ENCODE results near the gene SGF29. TPM values are rescaled to one million over a fixed set of nuclear protein-coding genes. Genes with fewer than 3 reads are reported as not detected.
A peak's percentile ranks its signal among the peaks of the same experiment; 100 is the strongest.

The SGF29 gene
- total and polyA plus RNA-seq, 12 donors: 18.4 to 118 (median 29.9) TPM

GRCh38 chr16:28586466-28586865 lies 32.7 kb downstream of the SGF29 start:
- Histone ChIP-seq H3K4me1 (replicated peaks in 1 of 2) (no peaks in the 10 kb centered on the region), H3K4me3 (no peak overlapping the region), H3K9me3 (replicated peaks in 1 of 3) (no peaks in the 10 kb centered on the region), H3K27ac (no peak overlapping the region), H3K36me3 (replicated peaks in 1 of 2) (peaks cover 0 to 51% of the 10 kb centered on the region in 2 donors), H3K27me3 (no peaks in the 10 kb centered on the region)
- no peak for TF ChIP-seq CTCF (IDR thresholded peaks at IDR 0.05)
- TF ChIP-seq POLR2A (IDR thresholded peaks at IDR 0.05): no peak
- intact Hi-C loops (cut with DNase I): no loop called here
- DNase-seq: no peak
- 87 to 97% (median 93%) methylated on average over 3 of the region's 3 CpGs for WGBS, 4 donors

- Histone ChIP-seq H3K27ac (no peak overlapping the region), H3K4me3 (no peak overlapping the region), H3K27me3 (no peaks in the 10 kb centered on the region), H3K4me1 (replicated peaks in 1 of 2) (no peaks in the 10 kb centered on the region), H3K36me3 (replicated peaks in 1 of 2) (peaks cover 0 to 44% of the 10 kb centered on the region in 2 donors), H3K9me3 (replicated peaks in 1 of 3) (no peaks in the 10 kb centered on the region)
- TF ChIP-seq POLR2A (IDR thresholded peaks at IDR 0.05): no peak
- no peak for TF ChIP-seq CTCF (IDR thresholded peaks at IDR 0.05)
- intact Hi-C loops (cut with DNase I): no loop called here
- WGBS, 4 donors: 45 to 63% (median 52%) methylated on average over 8 of the region's 8 CpGs
- peak in 4 of 7 donors; percentile 42 to 59 (median 50) for DNase-seq
Measured at GRCh38 chr16:28587386-28587785, 33.7 kb downstream of the SGF29 start.

- 94 to 98% (median 96%) methylated on average over 6 to 8 of the region's 8 CpGs for WGBS, 4 donors
- H3K27me3 ChIP-seq: no peaks in the 10 kb centered on the region
- H3K27ac ChIP-seq: no peak overlapping the region
- intact Hi-C loops (cut with DNase I): no loop called here
- no peak for TF ChIP-seq CTCF (IDR thresholded peaks at IDR 0.05)
- no peak for TF ChIP-seq POLR2A (IDR thresholded peaks at IDR 0.05)
- no peaks in the 10 kb centered on the region for H3K9me3 ChIP-seq (replicated peaks in 1 of 3)
- DNase-seq: no peak
- peaks cover 0 to 40% of the 10 kb centered on the region in 2 donors for H3K36me3 ChIP-seq (replicated peaks in 1 of 2)
- H3K4me3 ChIP-seq: no peak overlapping the region
- no peaks in the 10 kb centered on the region for H3K4me1 ChIP-seq (replicated peaks in 1 of 2)
Measured at GRCh38 chr16:28589069-28589468, 35.3 kb downstream of the SGF29 start.

- Histone ChIP-seq H3K4me3 (no peak overlapping the region), H3K9me3 (replicated peaks in 1 of 3) (no peaks in the 10 kb centered on the region), H3K27me3 (no peaks in the 10 kb centered on the region), H3K27ac (no peak overlapping the region), H3K36me3 (replicated peaks in 1 of 2) (peaks cover 0 to 40% of the 10 kb centered on the region in 2 donors), H3K4me1 (replicated peaks in 1 of 2) (no peaks in the 10 kb centered on the region)
- intact Hi-C loops (cut with DNase I): no loop called here
- no peak for DNase-seq
- 88 to 92% (median 90%) methylated on average over 5 to 13 of the region's 13 CpGs for WGBS, 4 donors
- TF ChIP-seq POLR2A (IDR thresholded peaks at IDR 0.05) (no peak), CTCF (IDR thresholded peaks at IDR 0.05) (no peak)
Measured at GRCh38 chr16:28589930-28590329, 36.2 kb downstream of the SGF29 start.
